ENCODE data around the gene LIN7C.

The LIN7C gene

DNA sequence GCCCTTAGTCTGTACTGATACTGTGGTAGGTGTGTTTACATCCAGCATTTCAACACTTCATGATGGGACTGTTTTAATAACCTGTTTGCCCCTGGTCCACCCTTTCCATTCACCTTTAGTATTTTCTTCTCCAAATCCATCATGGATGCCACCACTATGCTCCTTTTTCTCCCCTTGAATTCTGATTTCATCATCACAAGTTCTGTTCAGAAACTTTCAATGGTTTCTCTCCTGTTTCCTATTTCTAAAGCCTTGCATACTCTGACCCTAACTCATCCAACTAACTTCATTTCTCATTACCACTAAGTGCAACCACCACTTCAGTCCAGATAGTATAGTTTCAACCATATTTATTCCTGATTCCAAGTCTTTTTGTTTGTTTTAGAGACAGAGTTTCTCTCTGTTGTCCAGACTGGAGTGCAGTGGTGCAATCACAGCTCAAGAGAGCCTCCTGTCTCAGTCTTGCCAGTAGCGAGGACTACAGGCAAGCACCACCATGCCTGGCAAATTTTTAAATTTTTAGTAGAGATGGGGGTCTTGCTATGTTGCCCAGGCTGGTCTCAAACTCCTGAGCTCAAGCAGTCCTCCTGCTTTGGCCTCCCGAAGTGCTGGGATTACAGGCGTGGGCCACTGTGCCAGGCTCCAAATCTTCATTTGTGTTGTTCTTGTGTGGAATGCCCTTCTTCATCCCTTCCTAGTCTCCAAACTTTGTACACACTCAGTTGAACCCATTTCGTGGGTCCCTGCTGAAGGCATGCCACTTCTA lies 1.2 kb upstream of the LIN7C start:
- DNase-seq: no peak

DNA sequence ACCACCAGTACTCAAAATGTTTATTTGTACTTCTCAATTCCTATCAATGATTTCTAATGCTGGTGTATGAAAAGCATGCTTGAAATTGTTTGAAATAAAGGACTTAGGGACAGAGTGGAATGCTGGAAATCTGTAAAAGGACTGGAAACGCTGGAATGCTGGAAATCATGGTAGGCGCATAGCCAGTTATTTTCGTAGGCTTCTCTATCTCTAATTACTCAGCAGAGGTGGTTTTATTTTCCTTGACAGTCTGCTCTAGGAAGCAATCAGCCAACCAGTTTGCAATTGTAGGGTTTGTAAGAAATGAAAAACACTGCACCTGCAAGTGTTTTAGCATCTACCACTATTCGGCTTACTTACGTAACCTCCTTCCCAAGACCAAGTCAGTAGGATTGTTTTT lies 788 bp downstream of the LIN7C start:
- DNase-seq: no peak

- no peak for DNase-seq
Observed at GRCh38 chr11:27504205-27504604, 2.4 kb downstream of the LIN7C start.

GRCh38 chr11:27501100-27501499 lies 5.5 kb downstream of the LIN7C start:
- DNase-seq: no peak

GRCh38 chr11:27497911-27498310 lies 8.7 kb downstream of the LIN7C start:
- DNase-seq: no peak

- peak; percentile 18 for DNase-seq
Observed at GRCh38 chr11:27497284-27497866, 9.2 kb downstream of the LIN7C start.

DNA sequence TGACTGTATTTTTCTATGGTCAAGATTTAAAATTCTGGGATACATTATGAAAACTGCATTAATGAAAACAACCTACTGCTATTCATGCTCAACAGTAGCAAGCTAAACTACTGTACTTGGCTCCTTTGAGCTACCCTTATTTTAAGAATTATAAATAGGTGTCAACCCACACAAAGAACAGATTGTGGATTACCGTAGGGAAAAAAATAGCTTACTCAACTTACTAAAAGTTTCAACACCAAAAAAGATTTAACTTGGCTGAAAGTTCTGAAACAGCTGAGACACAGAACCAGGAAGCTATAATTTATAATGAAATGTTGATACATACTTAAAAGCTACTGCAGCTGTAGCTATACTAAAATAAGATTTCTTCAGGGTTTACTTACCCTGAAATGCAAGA lies 10.1 kb downstream of the LIN7C start:
- no peak for DNase-seq

- no peak for DNase-seq
Observed at GRCh38 chr11:27495710-27496300, 10.8 kb downstream of the LIN7C start.

GRCh38 chr11:27489092-27489491 lies 17.5 kb downstream of the LIN7C start:
- no peak for DNase-seq

GRCh38 chr11:27487706-27488105 lies 18.9 kb downstream of the LIN7C start:
- no peak for DNase-seq

GRCh38 chr11:27485930-27486773 lies 20.4 kb downstream of the LIN7C start:
- DNase-seq: peak; percentile 54

DNA sequence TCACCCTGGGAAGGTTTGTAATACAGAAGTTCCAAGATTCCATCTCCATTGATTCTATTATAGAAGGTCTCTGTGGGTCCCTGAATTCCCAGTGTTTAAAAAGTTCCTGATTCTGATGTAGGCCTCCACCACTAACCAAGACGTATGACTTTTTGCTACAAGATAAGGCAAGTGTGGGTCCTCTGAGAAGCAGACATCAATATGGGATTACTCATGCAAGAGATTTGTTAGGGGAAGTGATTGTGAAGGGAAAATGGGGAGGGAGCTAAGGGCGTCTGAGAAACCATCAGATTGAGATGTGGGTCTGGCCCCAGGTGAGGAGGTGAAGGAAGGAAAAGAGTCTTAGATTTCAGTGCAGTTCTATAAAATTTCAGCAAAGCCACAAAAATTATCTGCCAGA lies 23.8 kb downstream of the LIN7C start:
- no peak for DNase-seq

- DNase-seq: no peak
Observed at GRCh38 chr11:27481992-27482391, 24.6 kb downstream of the LIN7C start.

DNA sequence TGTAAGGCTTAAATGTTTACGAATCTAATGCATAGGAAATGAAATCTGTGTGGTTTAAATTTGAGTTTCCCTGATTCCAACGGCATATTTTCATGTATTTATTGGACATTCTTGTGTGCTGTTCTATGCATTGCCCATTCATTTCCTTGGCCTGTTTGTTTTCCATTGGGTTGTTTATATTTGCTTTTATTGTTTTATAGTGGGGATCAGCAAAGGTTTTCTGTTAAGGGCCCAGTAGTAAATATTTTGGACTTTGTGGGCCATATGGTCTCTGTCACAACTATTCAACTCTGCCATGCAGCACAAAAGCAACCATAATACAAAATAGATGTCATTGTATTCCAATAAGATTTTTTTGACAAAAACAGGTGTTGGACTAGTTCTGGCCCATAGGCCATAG lies 28.7 kb downstream of the LIN7C start:
- no peak for DNase-seq

- DNase-seq: no peak
Observed at GRCh38 chr11:27477243-27477642, 29.3 kb downstream of the LIN7C start.

- no peak for DNase-seq
Observed at GRCh38 chr11:27475622-27476021, 30.9 kb downstream of the LIN7C start.

GRCh38 chr11:27473017-27473406 lies 33.6 kb downstream of the LIN7C start:
- no peak for DNase-seq

DNA sequence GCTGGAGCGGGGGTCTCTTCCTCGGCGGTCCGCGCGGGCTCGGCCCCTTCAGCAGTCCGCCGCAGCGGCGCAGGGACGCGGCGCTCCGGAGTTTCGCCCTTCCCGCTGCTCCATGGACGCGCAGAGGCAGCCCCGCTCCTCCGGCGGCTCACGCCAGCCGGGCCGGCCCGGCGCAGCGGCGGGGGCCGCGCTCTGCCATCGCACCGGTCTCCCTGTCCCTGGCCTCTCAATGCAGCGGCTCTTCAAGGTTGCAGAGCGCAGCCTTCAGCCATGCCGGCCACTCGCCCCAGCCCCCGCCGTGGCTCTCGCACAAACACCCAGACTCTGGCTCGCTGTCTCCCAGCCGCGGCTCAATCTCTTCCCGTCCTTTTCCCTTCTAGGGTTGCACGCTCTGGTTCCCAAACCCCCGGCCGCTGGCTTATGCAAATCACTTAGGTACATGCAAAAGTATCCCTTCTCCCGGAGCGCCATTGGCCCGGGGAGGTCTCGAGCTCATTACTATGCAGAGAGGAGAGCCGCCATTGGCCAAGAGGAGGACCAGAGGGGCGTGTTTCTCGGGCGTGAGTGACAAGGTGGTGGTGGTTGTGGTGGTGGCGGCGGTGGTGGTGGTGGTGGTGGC lies 34.1 kb downstream of the LIN7C start, which contains the start of gene LGR4:
Gene LGR4 (minus strand): TSS at position 393 of the 619 bp plus-strand sequence. CDS start 488 bp downstream, outside the sequence.
- peak; percentile 68 for DNase-seq

DNA sequence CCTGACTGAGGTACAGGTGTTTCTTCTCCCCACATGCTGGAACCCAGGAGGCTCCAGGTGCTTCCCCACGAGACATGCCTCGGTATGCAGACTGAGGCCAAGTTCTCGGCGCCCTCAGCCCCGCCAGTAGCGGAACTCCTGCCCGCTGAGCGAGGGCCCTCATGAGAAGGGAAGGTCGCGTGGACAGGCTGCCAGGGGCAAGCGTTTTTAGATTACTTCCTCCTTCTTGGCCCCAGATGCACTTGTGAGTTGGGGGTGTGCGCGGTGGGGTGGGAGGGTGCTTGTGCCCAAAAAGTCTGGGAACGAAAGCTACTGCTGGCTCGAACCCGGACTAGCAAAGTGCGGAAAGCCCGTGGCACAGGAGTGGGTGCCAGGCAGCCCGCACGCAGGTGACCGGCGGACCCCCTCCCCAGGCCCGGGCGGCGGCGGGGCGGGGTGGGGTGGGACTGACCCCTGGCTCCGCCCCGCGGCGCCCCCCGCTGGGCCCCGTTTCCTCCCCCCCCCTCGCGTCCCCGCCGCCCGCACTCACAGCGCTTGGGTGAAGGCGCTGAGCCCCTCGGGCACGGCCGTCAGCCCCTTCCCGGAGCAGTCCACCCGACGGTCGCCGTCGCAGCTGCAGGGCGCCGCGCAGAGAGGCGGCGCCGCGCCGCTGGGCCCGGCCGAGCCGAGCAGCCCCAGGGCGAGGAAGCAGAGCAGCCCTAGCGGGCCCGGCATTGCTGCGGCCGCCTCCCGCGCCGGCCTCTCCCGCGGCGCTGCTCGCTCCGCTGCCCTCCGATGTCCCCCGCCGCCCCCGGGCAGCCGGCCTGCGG lies 34.8 kb downstream of the LIN7C start:
- peak; percentile 18 for DNase-seq

DNA sequence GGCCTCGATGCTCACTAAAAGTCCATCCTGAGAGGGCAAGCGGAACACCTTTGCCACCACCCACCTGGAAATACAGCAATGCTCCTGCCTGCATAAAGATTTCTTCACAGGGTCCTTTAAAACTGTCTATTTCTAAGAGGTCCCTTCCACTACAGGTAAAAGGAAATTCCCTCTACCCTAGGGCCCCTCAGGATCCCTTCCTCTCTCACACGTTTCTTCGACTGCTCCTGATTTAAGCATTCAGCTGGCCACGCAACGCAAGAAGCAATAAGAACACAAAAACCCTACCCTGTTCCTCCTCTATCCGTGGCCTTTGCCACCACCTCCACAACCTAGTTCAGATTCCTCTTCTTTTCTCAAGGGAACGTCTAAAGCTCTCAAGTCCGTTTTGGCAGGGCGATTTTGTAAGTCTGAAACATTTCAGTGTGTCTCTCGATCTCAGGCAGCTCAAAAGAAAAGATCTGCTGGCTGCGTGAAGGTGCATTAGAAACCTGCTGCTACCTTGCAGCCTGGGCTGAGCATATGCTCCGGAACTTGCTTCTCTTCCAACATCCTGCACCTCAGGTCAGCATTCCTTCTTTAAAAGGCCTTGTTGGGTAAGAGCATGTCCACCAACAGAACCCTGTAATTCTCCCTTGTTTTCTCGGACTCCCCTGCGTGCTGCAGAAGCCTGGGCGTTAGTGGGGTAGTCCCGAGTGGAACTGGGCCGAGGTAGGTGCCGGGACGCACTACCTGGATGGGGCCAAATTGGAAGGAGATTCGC lies 35.6 kb downstream of the LIN7C start:
- no peak for DNase-seq

GRCh38 chr11:27470166-27470565 lies 36.4 kb downstream of the LIN7C start:
- no peak for DNase-seq

Data from RPMI8226 (cell line).